ENCODE measurements around the gene KRTAP27-1.

Gene KRTAP27-1

DNA sequence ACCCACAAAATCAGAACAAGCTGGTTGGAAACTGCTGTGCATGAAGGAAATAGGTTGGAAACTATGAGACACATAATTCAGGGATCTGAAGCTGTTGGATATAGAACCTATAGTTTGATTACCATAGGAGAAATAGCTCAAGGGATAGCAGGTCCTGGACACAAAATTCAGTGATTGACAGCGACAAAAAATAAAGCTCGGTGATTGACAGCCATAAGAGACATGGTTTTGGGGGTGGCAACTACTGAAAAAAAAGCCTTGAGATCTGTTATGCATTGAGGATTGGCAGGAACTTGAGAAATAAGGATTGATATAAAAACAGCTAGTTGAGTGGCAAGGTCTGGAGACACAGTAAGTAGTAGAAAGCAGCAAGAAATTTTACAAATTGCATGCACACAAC is 48.3 kb downstream of the KRTAP27-1 start, which contains the start of gene KRTAP25-1:
Gene KRTAP25-1 (minus strand): TSS at position 300 of the 400 bp plus-strand sequence. CDS start 24 bp downstream, at position 276.
- DNase-seq (ENCODE audit: low spot score), result no peak

All from hematopoietic multipotent progenitor cell treated with erythropoietin and hydrocortisone succinate and interleukin-3 and kit ligand, for 15 days (in vitro differentiated cells).